Endothelial cell of umbilical vein (primary cell): ENCODE measurements around the gene MAJIN. TPM values are rescaled to one million over a fixed set of nuclear protein-coding genes. Genes with fewer than 3 reads are reported as not detected.

ENCODE experiments used
- BruUV-seq: library from RNA; stranded (reverse); fragments of 400-500 nt; replicated peaks from 2 replicates; lab custom pipeline; 2021; lab: Mats Ljungman, UMichigan
- CTCF ChIA-PET: fragments of 300-600, 350-600 bp; sonication (Branson Sonifier 250); formaldehyde crosslinking; loops from one replicate; lab custom pipeline; 2021; ENCODE audit warnings: antibody characterized with exemption, inconsistent platforms; lab: Charles Lee
- POLR2A ChIA-PET: fragments of 300-600, 350-600 bp; sonication (Branson Sonifier 250); formaldehyde crosslinking; loops from one replicate; lab custom pipeline; 2021; ENCODE audit warnings: antibody characterized with exemption, inconsistent platforms; lab: Charles Lee
- DNase-seq: peaks from one replicate; pipeline ENCODE4 v3.0.0-alpha.2; 2011; ENCODE audit warnings: low read depth, low spot score
- FAIRE-seq: peaks from 2 replicates; lab custom pipeline; 2011; peaks lifted over from hg19 to GRCh38; lab: Jason Lieb, UNC
- H2AFZ ChIP-seq: 2 replicates; pipeline ENCODE4 v1.6.0; 2012; ENCODE audit warnings: low read depth, low read length, control low read depth, inconsistent platforms
- H3K27ac ChIP-seq: 2 replicates; pipeline ENCODE4 v1.5.1; 2011; ENCODE audit warnings: low read depth, mild to moderate bottlenecking, control low read depth, low read length, moderate library complexity; ENCODE audit not compliant: insufficient read depth
- H3K27me3 ChIP-seq, 2 experiments: 2 replicates each; pipeline versions ENCODE4 v1.6.0 to v1.6.1; 2011; ENCODE audit warnings: low read length in 2 of 2, mixed read lengths in 1 of 2; ENCODE audit not compliant: control insufficient read depth in 2 of 2, insufficient read depth in 2 of 2
- H3K36me3 ChIP-seq, 2 experiments: 2 replicates in 1 of 2; 3 replicates in 1 of 2; pipeline ENCODE4 v1.5.1; 2011; ENCODE audit warnings: low read length in 2 of 2, mild to moderate bottlenecking in 1 of 2, moderate library complexity in 1 of 2; ENCODE audit not compliant: control insufficient read depth in 2 of 2, insufficient read depth in 2 of 2; ENCODE audit errors: extremely low read depth in 1 of 2
- H3K4me1 ChIP-seq: 3 replicates; pipeline ENCODE4 v1.5.1; 2011; ENCODE audit warnings: mild to moderate bottlenecking, low read length; ENCODE audit not compliant: control insufficient read depth, insufficient read depth; ENCODE audit errors: extremely low read depth
- H3K4me2 ChIP-seq: 2 replicates; pipeline ENCODE4 v1.6.1; 2011; ENCODE audit warnings: low read length, control low read depth, mixed read lengths; ENCODE audit not compliant: insufficient read depth
- H3K4me3 ChIP-seq, 3 experiments: fragments of 200-600 bp in 1 of 3; sonication (generic), shearing (Covaris generic) in 1 of 3; replicated peaks in 1 of 3; 2 replicates each; pipeline ENCODE4 v1.5.1; 2011 to 2016; ENCODE audit warnings: control low read depth in 3 of 3, low read length in 3 of 3, mild to moderate bottlenecking in 2 of 3, inconsistent platforms in 1 of 3, low read depth in 1 of 3, moderate library complexity in 1 of 3; ENCODE audit not compliant: insufficient read depth in 1 of 3
- H3K79me2 ChIP-seq: 2 replicates; pipeline ENCODE4 v1.6.0; 2012; ENCODE audit warnings: low read length, inconsistent platforms; ENCODE audit not compliant: control insufficient read depth, insufficient read depth
- H3K9ac ChIP-seq: replicated peaks from 2 replicates; pipeline ENCODE3; 2011; ENCODE audit warnings: low read length, control low read depth; ENCODE audit not compliant: insufficient read depth; ENCODE audit errors: extremely low read depth
- H3K9me1 ChIP-seq: replicated peaks from 3 replicates; pipeline ENCODE4 v1.6.0; 2011; ENCODE audit warnings: mild to moderate bottlenecking, low read length; ENCODE audit not compliant: control insufficient read depth, insufficient read depth; ENCODE audit errors: extremely low read depth
- H3K9me3 ChIP-seq: replicated peaks from 2 replicates; pipeline ENCODE4 v1.5.1; 2012; ENCODE audit warnings: low read length, inconsistent platforms; ENCODE audit not compliant: control insufficient read depth, insufficient read depth
- H4K20me1 ChIP-seq: replicated peaks from 2 replicates; pipeline ENCODE3; 2011; ENCODE audit warnings: mild to moderate bottlenecking, low read length; ENCODE audit not compliant: control insufficient read depth, insufficient read depth; ENCODE audit errors: extremely low read depth
- EZH2 ChIP-seq: IDR thresholded peaks from 2 replicates; pipeline ENCODE4 v1.6.1; 2012; ENCODE audit warnings: borderline replicate concordance, low read depth, mild to moderate bottlenecking, moderate library complexity, low read length, inconsistent platforms; ENCODE audit not compliant: severe bottlenecking
- FOS ChIP-seq: IDR thresholded peaks from 2 replicates; pipeline ENCODE4 v1.6.1; 2011; ENCODE audit warnings: mild to moderate bottlenecking, low read length, moderate library complexity, borderline replicate concordance; ENCODE audit not compliant: insufficient read depth
- MYC ChIP-seq: IDR thresholded peaks from one replicate; pipeline ENCODE4 v1.6.1; 2011; ENCODE audit warnings: mild to moderate bottlenecking, low read depth, low read length
- POLR2A ChIP-seq: IDR thresholded peaks from 2 replicates; pipeline ENCODE4 v1.6.1; 2012; ENCODE audit warnings: low read depth, mild to moderate bottlenecking, control low read depth, low read length
- POLR2AphosphoS5 ChIP-seq: IDR thresholded peaks from 2 replicates; pipeline ENCODE4 v1.6.1; 2012; ENCODE audit warnings: low read depth, mild to moderate bottlenecking, control low read depth, low read length, moderate library complexity; ENCODE audit not compliant: insufficient read depth
- dilution Hi-C: fragments of 300-500 bp; cut with MboI; formaldehyde crosslinking; loops from one replicate; pipeline ENCODE4 v1.15.0; 2019; ENCODE audit warnings: low sequenced_read_pairs; ENCODE audit not compliant: extremely low pct_ligation_motif_present
- intact Hi-C: fragments of 100-400 bp; cut with micrococcal nuclease; formaldehyde crosslinking; loops from one replicate; pipeline ENCODE4 v1.10.0; 2022
- polyA plus RNA-seq, 4 experiments: library from polyadenylated mRNA; depleted of rRNA in 3 of 4; stranded (reverse) in 3 of 4; unstranded in 1 of 4; fragments of >200 nt; gene quantifications; 2 replicates each; pipeline versions ENCODE4 v1.2.1 to v1.2.3, GENCODE V29; 2011 to 2012; ENCODE audit warnings: missing spikeins in 1 of 4
- total RNA-seq: library from RNA; stranded (reverse); gene quantifications from 2 replicates; pipeline ENCODE4 v1.2.3, GENCODE V29; 2021
- TF ChIP-seq, protein P1 (sequence below): IDR thresholded peaks from 2 replicates; pipeline ENCODE4 v1.6.1; 2011; ENCODE audit not compliant: insufficient read depth, insufficient read length
- TF ChIP-seq, protein P2 (sequence below), 2 donors: IDR thresholded peaks; 1 replicate in 1 of 2; 2 replicates in 1 of 2; pipeline ENCODE4 v1.5.1; 2011; ENCODE audit warnings: low read length in 2 of 2, mild to moderate bottlenecking in 2 of 2, moderate library complexity in 2 of 2, control low read depth in 1 of 2, inconsistent platforms in 1 of 2, low read depth in 1 of 2; ENCODE audit not compliant: insufficient read depth in 1 of 2; ENCODE audit errors: extremely low read depth in 1 of 2

The MAJIN gene
- total and polyA plus RNA-seq, 2 donors (not counting 3 experiments of a cell fraction or from before 2014, with no cell fraction given) = 0.07 TPM; not detected in 1

DNA sequence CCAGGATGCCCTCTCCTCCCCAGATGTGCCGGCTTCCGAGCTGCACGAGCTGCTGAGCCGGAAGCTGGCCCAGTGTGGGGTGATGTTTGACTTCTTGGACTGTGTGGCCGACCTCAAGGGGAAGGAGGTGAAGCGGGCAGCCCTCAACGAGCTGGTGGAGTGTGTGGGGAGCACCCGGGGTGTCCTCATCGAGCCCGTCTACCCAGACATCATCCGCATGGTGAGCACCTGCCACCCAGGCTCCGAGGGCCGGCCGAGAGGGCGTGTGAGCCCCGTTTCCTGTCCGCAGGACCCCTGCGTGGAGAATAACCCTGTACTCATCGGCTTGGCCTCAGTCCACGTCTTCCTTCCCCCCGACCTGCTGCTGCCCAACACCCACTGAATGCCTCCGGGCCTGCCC is 45.2 kb downstream of the MAJIN start:
- H3K36me3 ChIP-seq = peaks cover 3 to 22% of the 10 kb centered on the region in 2 experiments
- POLR2A ChIA-PET = no interaction called here
- no peak overlapping the region for H3K27ac ChIP-seq
- BruUV-seq = no TSS peak
- no peak overlapping the region for H3K4me3 ChIP-seq
- H3K4me2 ChIP-seq = no peak overlapping the region
- no peak for FAIRE-seq
- no peaks in the 10 kb centered on the region for H3K27me3 ChIP-seq
- H3K9me1 ChIP-seq = no peaks in the 10 kb centered on the region
- no peak overlapping the region for H2AFZ ChIP-seq
- TF ChIP-seq MYC = no peak
- TF ChIP-seq POLR2AphosphoS5 = no peak
- no peak for TF ChIP-seq EZH2
- no peak for TF ChIP-seq FOS
- TF ChIP-seq, protein P1, sequence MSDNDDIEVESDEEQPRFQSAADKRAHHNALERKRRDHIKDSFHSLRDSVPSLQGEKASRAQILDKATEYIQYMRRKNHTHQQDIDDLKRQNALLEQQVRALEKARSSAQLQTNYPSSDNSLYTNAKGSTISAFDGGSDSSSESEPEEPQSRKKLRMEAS = no peak
- TF ChIP-seq POLR2A = no peak
- TF ChIP-seq, protein P2, sequence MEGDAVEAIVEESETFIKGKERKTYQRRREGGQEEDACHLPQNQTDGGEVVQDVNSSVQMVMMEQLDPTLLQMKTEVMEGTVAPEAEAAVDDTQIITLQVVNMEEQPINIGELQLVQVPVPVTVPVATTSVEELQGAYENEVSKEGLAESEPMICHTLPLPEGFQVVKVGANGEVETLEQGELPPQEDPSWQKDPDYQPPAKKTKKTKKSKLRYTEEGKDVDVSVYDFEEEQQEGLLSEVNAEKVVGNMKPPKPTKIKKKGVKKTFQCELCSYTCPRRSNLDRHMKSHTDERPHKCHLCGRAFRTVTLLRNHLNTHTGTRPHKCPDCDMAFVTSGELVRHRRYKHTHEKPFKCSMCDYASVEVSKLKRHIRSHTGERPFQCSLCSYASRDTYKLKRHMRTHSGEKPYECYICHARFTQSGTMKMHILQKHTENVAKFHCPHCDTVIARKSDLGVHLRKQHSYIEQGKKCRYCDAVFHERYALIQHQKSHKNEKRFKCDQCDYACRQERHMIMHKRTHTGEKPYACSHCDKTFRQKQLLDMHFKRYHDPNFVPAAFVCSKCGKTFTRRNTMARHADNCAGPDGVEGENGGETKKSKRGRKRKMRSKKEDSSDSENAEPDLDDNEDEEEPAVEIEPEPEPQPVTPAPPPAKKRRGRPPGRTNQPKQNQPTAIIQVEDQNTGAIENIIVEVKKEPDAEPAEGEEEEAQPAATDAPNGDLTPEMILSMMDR (IDR thresholded peaks at IDR 0.05; ENCODE audit: extremely low read depth in 1 of 2, insufficient read depth in 1 of 2, low read depth in 1 of 2, low read length in 2 of 2) = no peak
- H3K79me2 ChIP-seq = no peaks in the 10 kb centered on the region
- CTCF ChIA-PET = interaction anchor here (1.0 to 3.7 kb wide), 2 partner anchors 9 to 70 kb away, joined by 3 to 24 read pairs; partner anchors contain the start of gene BATF2
- dilution Hi-C loops (no loop called here), intact Hi-C loops (no loop called here)
- no peak overlapping the region for H3K9ac ChIP-seq
- H3K9me3 ChIP-seq = no peaks in the 10 kb centered on the region
- H4K20me1 ChIP-seq = no peaks in the 10 kb centered on the region
- peaks cover 7% of the 10 kb centered on the region for H3K4me1 ChIP-seq
- DNase-seq = no peak
